Activated T-helper 9 cell treated with anti-CD3 and anti-CD28 coated beads, Interleukin-2, amount 50 U/mL, for 16 hours (primary cell): ENCODE measurements around the gene SLC25A12.
"Not testable (repeated sequence)": the region's sequence is repeated elsewhere in the genome, so short reads cannot be mapped to it uniquely, and the experiment has no call there.

Experiments
- DNase-seq: peaks from one replicate; pipeline ENCODE4 v3.0.0-alpha.2; 2020; ENCODE audit warnings: low read depth

Gene SLC25A12

DNA sequence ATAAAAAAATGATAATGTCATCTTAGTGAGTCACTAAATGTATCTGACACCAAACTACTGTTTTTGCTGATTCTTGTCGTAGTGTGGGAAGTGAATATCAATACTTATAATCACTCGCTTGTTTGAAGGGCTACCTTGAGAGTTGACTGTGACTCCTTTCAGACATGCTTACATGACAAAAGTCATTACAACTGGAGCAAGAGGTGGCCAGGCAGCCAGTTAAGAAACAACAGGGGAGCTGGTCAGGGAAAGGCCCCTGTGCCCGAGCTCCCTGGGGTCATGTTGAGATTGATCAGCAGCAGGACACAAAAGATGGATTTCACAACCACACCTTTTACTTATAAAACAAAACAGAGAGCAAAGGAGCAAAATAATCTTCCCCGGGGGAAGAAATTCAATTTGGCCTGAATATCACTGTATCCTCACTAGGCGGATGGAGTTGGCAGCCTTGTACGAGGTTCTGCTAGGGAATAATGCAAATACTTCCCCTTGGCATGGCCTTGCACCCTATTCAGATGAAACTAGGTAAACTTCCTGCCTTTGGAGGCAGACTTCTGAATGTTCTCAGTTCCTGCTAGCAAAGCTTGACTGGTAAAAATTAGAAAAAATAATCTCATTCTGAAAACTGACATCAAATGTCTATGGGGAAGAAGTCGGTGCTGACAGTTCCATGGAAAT is 105.6 kb downstream of the SLC25A12 start:
- DNase-seq = no peak

DNA sequence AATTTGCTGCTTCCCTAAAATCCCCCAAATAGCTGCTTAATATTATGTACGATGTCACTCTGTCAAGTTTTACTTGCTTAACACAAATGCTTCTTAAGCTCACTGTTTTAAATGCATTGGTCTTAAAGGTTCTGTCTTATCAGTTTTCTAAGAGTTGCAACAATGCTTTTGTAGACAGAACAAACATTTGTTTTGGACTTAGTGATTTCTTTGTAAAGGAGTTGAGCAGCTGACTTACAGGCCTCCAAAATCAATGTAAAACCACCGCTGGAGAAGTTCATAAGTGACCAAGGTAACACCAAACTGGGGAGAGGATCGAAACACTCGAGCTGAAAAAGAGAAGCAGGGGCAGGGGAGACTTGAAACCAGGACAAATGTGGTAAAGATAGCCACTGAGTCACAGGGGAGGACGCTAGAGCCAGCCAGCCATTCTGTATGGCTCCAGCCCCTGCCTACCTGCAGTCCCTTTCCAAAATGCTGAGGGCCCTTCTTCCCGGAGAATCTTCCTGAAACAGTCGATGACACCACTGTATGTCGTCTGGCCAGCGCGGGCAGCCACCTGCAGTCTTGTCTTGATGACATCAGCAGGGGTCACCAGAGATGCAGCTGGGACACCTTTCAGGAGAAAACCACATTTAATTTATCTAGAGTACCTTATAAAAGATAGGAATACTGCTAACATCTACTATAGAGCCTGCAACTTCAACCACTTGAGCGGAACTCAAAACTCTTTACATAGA is 106.5 kb downstream of the SLC25A12 start:
- no peak for DNase-seq

DNA sequence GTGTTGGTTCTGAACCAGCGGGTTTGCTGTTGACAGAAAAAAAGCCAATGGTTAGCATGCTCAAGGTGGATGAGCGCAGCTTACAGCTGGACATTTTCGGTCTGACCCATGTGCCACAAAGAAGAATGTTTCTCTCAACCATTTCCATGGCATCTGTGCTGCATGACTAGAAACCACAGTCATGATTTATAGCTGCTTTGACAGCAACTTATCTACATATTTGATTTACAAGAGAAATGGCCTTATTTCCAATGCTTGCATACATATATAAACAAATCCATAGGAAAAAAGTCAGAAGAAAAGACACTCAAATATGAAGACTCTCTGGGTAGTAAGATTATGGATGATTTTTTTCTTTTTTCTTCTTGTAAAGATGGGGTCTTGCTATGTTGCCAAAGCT is 108.6 kb downstream of the SLC25A12 start:
- DNase-seq = no peak

DNA sequence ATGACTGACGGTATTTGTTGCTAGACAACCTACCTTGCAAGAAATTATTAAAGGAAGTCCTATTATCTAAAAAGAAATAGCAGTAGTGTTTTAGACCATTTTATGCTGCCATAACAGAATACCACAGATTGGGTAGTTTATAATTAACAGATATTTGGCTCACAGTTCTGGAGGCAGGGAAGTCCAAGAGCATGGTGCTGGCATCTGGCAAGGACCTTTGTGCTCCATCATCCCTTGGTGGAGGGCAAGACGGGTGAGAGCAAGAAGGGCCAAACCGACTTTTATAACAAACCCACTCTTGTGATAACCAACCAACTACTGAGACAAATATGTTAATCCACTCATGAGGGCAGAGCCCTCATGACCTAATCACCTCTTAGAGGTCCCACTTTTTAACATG is 115.5 kb downstream of the SLC25A12 start:
- DNase-seq = no peak

DNA sequence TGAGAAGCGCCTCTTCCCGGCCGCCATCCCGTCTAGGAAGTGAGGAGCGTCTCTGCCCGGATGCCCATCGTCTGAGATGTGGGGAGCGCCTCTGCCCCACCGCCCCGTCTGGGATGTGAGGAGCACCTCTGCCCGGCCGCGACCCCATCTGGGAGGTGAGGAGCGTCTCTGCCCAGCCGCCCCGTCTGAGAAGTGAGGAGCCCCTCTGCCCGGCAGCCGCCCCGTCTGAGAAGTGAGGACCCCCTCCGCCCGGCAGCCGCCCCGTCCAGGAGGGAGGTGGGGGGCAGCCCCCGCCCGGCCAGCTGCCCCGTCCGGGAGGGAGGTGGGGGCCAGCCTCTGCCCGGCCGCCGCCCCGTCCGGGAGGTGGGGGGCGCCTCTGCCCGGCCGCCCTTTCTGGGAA is 119.5 kb downstream of the SLC25A12 start:
- DNase-seq = not testable (repeated sequence)

DNA sequence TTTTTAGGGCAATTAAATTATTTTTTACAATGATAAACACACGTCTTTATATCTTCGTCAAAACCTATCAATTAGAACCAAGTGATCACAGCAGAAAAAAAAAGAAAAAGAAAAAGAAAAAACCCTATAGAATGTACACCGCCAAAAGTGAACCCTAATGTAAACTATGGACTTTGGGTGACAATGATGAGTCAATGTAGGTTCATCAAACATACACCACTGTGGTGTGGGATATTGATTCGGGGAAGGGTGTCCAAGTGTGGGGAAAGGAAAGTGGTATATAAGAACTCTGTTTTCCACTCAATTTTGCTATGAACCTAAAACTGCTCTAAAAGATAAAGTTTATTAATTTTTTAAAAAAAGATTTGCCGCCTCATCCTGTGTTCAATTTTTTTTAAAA is 121.7 kb downstream of the SLC25A12 start:
- DNase-seq = no peak

DNA sequence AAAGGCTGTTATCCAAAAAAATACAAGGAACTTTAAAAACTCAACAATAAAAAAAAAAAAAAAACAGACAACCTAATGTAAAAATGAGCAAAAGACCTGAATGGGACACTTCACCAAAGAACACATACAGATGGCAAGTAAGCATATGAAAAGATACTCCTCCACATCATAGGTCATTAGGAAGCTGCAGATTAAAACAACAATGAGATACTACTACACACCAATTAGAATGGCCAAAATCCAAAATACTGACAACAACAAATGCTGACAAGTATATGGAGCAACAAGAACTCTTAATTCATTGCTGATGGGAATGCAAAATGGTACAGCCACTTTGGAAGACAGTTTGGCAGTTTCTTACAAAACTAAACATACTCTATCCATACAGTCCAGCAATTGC is 122.6 kb downstream of the SLC25A12 start:
- DNase-seq = no peak

DNA sequence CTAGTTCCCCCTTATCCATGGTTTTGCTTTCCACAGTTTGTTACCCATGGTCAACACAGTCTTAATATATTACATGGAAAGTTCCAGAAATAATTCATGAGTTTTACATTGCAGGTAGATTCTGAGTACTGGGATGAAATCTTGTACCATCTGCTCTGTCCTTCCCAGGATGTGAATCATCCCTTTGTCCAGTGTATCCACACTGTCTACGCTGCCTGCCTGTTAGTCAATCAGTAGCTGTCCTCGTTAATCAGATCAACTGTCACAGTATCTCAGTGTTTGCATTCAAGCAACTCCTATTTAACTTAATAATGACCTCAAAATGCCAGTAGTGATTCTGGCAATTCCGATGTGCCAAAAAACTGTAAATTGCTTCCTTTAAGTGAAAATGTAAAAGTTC is 130.4 kb downstream of the SLC25A12 start:
- DNase-seq = no peak

DNA sequence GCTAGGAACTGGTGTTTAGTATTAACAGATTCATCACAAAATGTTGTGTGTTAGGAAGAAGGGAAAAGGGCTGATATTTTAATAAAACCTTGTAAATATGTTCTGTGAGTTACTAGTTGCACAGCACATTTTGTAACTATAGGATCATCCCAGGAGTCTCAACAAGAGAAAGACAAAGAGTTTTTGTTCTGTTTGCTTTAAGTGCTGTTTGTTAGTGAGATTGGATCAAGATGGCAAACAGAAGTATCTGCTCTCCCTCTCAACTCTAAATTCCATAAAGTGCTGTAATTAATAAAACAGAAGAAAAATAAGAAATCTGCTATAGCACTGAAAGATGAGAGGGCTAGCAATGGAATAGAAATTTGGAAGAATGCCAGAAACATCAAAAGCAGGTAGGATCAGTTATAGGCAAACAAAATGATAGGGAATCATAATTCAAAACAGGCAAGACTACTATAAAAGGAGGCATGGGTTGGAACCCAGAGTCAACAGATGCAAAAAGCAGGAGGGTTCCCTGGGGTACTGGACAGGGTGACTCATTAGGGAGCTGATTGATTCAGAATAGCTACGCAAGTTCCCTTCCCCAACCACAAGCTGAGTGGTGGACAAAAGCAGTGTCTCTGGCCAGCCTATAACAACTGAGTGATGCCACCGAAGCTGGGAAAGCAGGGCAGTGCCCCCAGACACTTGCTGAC is 131.0 kb downstream of the SLC25A12 start:
- no peak for DNase-seq

DNA sequence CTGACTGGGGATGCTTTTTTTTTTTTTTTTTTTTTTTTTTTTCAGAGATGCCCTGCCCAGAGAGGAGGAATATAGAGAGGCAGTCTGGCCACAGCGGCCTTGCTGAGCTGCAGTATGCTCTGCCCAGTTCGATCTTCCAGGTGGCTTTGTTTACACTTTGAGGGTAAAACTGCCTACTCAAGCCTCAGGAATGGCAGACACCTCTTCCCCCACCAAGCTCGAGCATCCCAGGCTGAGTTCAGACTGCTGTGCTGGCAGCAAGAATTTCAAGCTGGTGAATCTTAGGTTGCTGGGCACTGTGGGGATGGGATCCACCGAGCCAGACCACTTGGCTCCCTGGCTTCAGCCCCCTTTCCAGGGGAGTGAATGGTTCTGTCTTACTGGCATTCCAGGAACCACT is 132.9 kb downstream of the SLC25A12 start:
- DNase-seq = not testable (repeated sequence)

DNA sequence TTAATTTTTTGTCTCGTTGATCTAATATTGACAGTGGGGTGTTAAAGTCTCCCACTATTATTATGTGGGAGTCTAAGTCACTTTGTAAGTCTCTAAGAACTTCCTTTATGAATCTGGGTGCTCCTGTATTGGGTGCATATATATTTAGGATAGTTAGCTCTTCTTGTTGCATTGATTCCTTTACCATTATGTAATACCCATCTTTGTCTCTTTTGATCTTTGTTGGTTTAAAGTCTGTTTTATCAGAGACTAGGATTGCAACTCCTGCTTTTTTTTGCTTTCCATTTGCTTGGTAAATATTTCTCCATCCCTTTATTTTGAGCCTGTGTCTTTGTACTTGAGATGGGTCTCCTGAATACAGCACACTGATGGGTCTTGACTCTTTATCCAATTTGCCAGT is 135.3 kb downstream of the SLC25A12 start:
- DNase-seq = not testable (repeated sequence)

DNA sequence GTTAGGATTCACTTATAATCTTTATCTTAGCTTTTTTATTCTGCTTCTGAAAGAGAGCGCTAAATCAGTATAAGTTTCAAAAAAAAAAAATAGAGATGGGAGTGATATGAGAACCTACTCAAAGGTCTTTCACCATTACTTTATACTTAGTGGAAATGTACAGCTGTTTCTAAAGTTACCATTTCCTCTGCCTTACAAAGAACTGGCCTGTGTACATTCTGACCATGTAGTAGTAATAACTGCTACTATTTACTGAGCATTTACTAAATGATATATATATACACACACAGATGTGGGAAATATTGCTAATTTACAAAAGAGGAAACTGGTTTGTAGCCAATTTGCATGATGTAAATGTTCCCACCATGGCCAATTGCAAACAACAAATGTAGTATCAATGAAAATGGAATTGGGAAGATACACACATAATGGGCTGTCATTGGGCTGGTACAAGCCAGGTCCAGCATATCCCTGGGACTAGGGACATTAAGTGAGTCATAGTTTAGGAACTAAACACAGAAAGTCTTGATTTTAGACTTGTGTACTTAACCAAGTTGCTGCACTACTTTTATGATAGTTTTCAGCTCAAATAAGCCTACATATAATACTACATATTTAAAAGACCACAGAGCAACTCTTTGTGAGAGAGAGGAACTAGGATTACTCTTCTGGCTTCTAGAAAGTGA is 139.6 kb downstream of the SLC25A12 start:
- no peak for DNase-seq

DNA sequence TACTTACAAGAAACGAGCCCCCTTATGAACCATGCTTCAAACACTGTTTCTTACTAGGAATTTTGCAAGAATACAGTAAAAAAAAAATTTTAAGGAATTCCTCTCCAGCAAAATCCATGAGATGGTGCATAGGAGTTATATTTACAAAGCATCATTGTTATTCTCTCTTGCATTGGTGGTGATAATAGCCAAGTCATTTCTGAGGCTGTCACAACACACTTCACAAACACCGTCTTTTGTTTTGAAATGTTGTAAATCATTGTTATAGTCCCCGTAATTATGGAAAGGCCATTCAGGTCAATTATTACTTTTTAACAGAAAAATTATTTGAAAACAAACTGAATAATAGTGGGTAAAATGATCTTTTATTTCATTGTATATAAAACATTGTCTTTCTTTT is 146.7 kb downstream of the SLC25A12 start:
- no peak for DNase-seq

DNA sequence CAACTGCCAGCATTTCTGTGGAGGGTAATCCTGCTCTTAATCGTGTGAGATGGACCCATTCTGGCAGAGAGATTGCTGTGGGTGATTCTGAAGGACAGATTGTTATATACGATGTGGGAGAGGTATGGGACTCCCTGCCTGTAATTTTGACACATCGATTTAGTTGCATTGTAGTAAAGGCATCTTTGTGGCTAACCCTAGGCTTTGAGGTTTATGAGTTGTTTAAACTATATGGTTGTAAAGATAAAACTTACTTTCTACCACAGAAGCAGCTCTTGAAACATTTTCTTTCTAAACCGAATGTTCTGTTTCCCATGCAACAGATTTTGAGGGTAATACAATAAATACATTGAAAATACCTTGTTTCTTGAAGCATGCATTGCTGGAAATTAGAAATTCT is 148.2 kb downstream of the SLC25A12 start:
- DNase-seq = no peak

DNA sequence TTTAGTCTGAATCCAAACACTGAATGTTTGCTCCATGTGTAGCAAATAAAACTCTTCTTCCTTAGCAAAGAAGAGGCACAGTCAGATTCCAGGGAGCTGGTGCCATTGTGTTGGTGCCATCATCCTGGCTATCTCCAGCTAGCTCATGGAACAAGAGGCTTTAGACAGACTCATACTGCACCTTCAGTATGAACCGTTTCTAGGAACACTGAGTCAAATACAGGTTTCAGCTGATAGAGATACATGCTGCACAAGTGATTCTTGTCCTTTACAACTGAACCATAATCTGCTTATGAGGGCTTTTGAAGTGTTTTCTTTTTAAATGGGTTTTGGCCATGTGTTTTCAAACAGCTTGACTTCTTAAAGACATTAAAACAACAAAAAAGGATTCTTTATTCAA is 148.9 kb downstream of the SLC25A12 start:
- no peak for DNase-seq

DNA sequence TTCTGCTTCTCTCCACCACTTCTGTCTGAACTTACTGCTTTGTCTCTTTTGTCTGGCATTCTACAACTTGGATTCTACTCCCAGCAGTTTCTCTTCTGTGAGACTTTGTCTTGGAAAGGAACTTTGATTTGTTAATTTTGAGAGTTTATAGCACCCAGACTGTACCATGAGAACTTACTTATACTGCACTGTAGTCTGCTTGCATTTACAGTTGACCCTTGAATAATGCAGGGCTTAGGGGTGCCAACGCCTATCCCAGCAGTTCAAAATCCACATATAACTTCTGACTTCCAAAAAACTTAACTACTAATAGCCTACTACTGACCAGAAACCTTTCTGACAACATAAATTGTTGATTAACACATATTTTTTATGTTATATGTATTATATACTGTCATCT is 151.3 kb downstream of the SLC25A12 start:
- no peak for DNase-seq

DNA sequence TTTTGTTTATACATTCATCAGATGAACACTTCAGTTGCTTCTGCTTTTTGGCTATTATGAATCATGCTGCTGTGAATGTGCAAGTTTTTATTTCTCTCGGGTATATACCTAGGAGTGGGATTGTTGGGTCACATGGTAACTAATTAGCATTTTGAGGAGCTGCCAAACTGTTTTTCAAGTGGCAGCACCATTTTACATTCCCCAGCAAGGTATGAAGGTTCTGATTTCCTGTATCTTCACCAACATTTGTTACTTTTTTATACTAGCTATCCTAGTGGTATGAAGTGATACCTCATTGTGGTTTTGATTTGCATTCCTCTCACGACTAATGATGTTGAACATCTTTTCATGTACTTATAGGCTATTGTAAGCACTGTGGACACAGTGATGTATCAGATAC is 152.9 kb downstream of the SLC25A12 start:
- no peak for DNase-seq

DNA sequence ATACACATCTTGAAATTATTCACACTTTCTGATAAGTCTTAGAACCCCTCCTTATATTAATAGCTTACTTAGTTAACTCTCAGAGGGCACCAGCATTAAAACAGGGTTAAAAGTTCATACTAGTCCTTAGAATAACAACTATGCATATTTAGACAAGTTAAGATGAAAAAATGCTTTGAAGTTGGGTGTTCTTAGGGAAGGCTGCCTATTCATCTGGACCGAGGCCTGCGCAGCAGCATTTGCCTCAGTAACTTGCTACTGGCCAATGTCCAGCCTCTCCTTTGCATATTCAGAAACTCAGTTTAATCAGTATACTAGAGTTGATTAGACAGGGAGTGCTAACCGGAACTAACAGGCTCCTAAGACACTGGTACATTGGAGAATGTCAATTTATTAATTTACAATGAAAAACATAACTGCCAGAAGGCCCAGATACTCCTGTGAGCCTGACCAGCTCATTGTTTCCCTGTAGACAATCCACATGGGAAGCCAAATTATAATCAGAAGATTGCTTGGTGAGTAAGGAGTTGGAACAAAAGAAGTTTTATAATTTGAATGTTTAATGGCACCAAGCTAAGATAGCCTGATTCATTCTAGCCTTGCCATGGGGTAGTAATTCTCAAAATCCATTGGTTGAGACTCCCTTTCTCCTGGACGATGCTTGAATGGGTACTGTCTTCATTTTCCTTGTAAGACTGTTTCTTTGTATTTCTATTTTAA is 157.9 kb downstream of the SLC25A12 start:
- DNase-seq = no peak
